Measurements from ENCODE around the gene POGK. TPM values are rescaled to one million over a fixed set of nuclear protein-coding genes. Genes with fewer than 3 reads are reported as not detected.

The POGK gene
- polyA plus RNA-seq, 1 donor (not counting 4 experiments of a cell fraction or from before 2014, with no cell fraction given), result 14.7 TPM

DNA sequence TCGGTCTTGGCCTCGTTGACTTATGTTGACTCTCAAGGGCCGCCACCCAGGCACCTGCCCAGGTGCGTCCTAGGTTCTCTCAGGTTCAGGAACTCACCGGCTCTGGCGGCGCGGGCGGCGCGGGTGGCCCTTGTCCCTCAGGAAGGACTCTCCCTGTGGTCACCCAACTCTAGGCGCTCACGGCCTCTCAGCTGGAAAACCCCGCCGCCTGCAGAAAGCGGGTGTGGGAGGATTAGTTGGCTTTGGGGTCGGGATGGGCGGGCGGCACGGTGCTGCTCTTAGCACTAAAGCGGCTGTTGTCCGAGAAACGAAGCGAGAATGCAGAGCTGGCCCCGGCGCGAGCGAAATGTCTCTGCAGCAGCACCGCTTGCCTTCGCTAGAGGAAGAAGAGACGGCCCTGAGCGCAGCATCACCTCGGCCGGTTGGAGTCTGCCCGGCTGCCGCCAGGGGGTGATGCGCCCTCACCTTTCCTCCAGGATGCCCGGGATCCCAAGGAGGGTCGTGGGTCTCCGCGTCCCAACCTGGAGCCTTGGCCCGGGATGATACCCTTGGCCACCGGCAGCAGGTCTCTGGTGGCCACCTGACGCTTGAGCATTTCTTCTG is 44.9 kb downstream of the POGK start:
- Histone ChIP-seq H4K20me1 (ENCODE audit: control insufficient read depth, extremely low read depth, insufficient read depth, low read length) (no peaks in the 10 kb centered on the region), H3K4me2 (ENCODE audit: control insufficient read depth, extremely low read depth, insufficient read depth, low read depth, low read length) (peak overlapping the region; percentile 11), H3K4me3 (ENCODE audit: control insufficient read depth in 2 of 3, extremely low read depth in 1 of 3, insufficient read depth in 2 of 3, low read depth in 1 of 3, low read length in 3 of 3) (no peak overlapping the region), H3K4me1 (ENCODE audit: control insufficient read depth, extremely low read depth, insufficient read depth, low read length) (no peaks in the 10 kb centered on the region), H3K79me2 (ENCODE audit: control insufficient read depth, insufficient read depth, low read length) (no peaks in the 10 kb centered on the region), H3K27ac (ENCODE audit: control insufficient read depth, insufficient read depth, low read length) (no peak overlapping the region), H3K27me3 (ENCODE audit: control insufficient read depth, extremely low read depth, insufficient read depth, low read length) (peaks cover 15% of the 10 kb centered on the region), H2AFZ (ENCODE audit: control insufficient read depth, low read length) (no peak overlapping the region), H3K9me1 (ENCODE audit: control insufficient read depth, extremely low read depth, insufficient read depth, low read length) (no peaks in the 10 kb centered on the region), H3K36me3 (ENCODE audit: control insufficient read depth in 2 of 2, extremely low read depth in 1 of 2, insufficient read depth in 2 of 2, low read length in 2 of 2) (no peaks in the 10 kb centered on the region), H3K9ac (ENCODE audit: control insufficient read depth, extremely low read depth, insufficient read depth, low read length) (no peak overlapping the region), H3K9me3 (ENCODE audit: control insufficient read depth, low read depth, low read length) (no peaks in the 10 kb centered on the region)
- DNase-seq (ENCODE audit: low read depth, low spot score), result no peak
- TF ChIP-seq, protein P1, sequence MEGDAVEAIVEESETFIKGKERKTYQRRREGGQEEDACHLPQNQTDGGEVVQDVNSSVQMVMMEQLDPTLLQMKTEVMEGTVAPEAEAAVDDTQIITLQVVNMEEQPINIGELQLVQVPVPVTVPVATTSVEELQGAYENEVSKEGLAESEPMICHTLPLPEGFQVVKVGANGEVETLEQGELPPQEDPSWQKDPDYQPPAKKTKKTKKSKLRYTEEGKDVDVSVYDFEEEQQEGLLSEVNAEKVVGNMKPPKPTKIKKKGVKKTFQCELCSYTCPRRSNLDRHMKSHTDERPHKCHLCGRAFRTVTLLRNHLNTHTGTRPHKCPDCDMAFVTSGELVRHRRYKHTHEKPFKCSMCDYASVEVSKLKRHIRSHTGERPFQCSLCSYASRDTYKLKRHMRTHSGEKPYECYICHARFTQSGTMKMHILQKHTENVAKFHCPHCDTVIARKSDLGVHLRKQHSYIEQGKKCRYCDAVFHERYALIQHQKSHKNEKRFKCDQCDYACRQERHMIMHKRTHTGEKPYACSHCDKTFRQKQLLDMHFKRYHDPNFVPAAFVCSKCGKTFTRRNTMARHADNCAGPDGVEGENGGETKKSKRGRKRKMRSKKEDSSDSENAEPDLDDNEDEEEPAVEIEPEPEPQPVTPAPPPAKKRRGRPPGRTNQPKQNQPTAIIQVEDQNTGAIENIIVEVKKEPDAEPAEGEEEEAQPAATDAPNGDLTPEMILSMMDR (optimal IDR thresholded peaks at IDR 0.05 in 1 of 3, IDR thresholded peaks at IDR 0.05 in 1 of 3, conservative IDR thresholded peaks at IDR 0.05 in 1 of 3; ENCODE audit: extremely low read depth in 1 of 3, insufficient read depth in 2 of 3, low read length in 3 of 3), result peak; percentile 58 to 93 (median 79)
- no peak for TF ChIP-seq EZH2 (IDR thresholded peaks at IDR 0.05; ENCODE audit: low read length)
- dilution Hi-C loops (cut with MboI; ENCODE audit: extremely low pct_ligation_motif_present, low sequenced_read_pairs), result no loop called here
- no peak for FAIRE-seq

DNA sequence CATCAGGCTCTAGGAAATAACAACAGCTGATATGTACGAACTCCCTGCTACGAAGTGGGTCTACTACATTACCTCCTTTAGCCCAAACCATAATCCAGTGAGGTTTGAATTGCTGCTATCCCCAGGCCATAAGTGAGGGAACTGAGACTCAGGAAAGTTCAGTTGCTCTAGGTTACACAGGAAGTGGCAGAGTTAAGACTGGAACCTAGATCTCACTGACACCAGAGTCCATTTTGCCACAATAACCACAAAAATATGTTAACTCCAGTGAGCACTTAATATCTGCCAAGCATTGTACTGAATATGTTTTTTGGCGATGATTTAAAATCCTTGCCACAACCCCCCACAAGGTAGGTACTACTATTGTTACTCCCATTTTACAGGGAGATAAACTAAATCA is 45.7 kb downstream of the POGK start:
- Histone ChIP-seq H3K9me3 (ENCODE audit: control insufficient read depth, low read depth, low read length) (no peaks in the 10 kb centered on the region), H4K20me1 (ENCODE audit: control insufficient read depth, extremely low read depth, insufficient read depth, low read length) (no peaks in the 10 kb centered on the region), H3K36me3 (ENCODE audit: control insufficient read depth in 2 of 2, extremely low read depth in 1 of 2, insufficient read depth in 2 of 2, low read length in 2 of 2) (no peaks in the 10 kb centered on the region), H3K27ac (ENCODE audit: control insufficient read depth, insufficient read depth, low read length) (no peak overlapping the region), H2AFZ (ENCODE audit: control insufficient read depth, low read length) (no peak overlapping the region), H3K79me2 (ENCODE audit: control insufficient read depth, insufficient read depth, low read length) (no peaks in the 10 kb centered on the region), H3K4me1 (ENCODE audit: control insufficient read depth, extremely low read depth, insufficient read depth, low read length) (no peaks in the 10 kb centered on the region), H3K9ac (ENCODE audit: control insufficient read depth, extremely low read depth, insufficient read depth, low read length) (no peak overlapping the region), H3K4me3 (ENCODE audit: control insufficient read depth in 2 of 3, extremely low read depth in 1 of 3, insufficient read depth in 2 of 3, low read depth in 1 of 3, low read length in 3 of 3) (no peak overlapping the region), H3K27me3 (ENCODE audit: control insufficient read depth, extremely low read depth, insufficient read depth, low read length) (peaks cover 15% of the 10 kb centered on the region), H3K9me1 (ENCODE audit: control insufficient read depth, extremely low read depth, insufficient read depth, low read length) (no peaks in the 10 kb centered on the region), H3K4me2 (ENCODE audit: control insufficient read depth, extremely low read depth, insufficient read depth, low read depth, low read length) (no peak overlapping the region)
- TF ChIP-seq, protein P1 (optimal IDR thresholded peaks at IDR 0.05 in 1 of 3, IDR thresholded peaks at IDR 0.05 in 1 of 3, conservative IDR thresholded peaks at IDR 0.05 in 1 of 3; ENCODE audit: extremely low read depth in 1 of 3, insufficient read depth in 2 of 3, low read length in 3 of 3), result no peak
- no peak for TF ChIP-seq EZH2 (IDR thresholded peaks at IDR 0.05; ENCODE audit: low read length)
- DNase-seq (ENCODE audit: low read depth, low spot score) (no peak), FAIRE-seq (no peak)
- dilution Hi-C loops (cut with MboI; ENCODE audit: extremely low pct_ligation_motif_present, low sequenced_read_pairs), result no loop called here

Measured in keratinocyte (primary cell).